ENCODE data around the gene NUDT21. TPM values are rescaled to one million over a fixed set of nuclear protein-coding genes. Genes with fewer than 3 reads are reported as not detected.
"Not testable (repeated sequence)": the region's sequence is repeated elsewhere in the genome, so short reads cannot be mapped to it uniquely, and the experiment has no call there.

Gene NUDT21
- total and polyA plus RNA-seq, 7 donors: 16.9 to 52.4 (median 41.1) TPM

- no peaks in the 10 kb centered on the region for H3K27me3 ChIP-seq (ENCODE audit: insufficient read depth in 3 of 3, low read length in 2 of 3)
- ATAC-seq (no peak), DNase-seq (no peak)
- no peak for TF ChIP-seq CTCF (IDR thresholded peaks at IDR 0.05)
- H3K4me1 ChIP-seq: peaks cover 10% of the 10 kb centered on the region
- WGBS, 3 donors: 90 to 95% (median 94%) methylated on average over 3 of the region's 3 CpGs
- no peak overlapping the region for H3K4me3 ChIP-seq
- peaks cover 5 to 85% of the 10 kb centered on the region in 2 donors for H3K36me3 ChIP-seq (ENCODE audit: insufficient read depth in 1 of 2, low read depth in 1 of 2)
- intact Hi-C loops (cut with DNase I): no loop called here
- H3K9me3 ChIP-seq: no peaks in the 10 kb centered on the region
- H3K27ac ChIP-seq: no peak overlapping the region
Measured at GRCh38 chr16:56387396-56387795, 63.7 kb downstream of the NUDT21 start.

DNA sequence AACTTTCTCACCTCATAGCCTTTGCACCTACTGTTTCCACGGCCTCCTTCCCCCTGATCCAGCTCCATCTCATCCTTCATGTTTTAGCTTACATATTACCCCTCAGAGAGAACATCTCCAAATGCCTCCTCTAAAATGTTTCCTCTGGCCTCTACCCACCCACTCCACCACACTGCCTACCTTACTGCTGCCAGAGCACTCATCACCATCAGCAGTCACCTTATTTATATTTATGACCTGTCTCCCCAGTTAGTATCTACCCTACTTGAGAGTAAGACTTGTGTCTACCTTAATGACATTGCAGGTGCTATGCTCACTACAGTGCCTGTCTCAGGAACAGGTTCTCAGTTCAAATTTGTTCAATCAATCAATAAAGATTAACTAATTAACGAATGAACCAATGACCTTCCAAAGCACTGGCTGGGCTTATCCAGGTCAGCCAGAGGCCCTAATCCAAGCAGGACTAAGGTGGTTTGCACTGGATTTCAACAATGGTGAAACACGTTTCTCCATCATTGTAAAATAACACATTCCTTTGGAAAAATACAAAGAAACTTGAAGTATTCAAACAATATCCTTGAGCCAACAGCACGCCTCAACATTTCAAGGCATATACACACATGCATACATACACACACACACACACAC lies 66.9 kb downstream of the NUDT21 start:
- TF ChIP-seq CTCF (IDR thresholded peaks at IDR 0.05): no peak
- Histone ChIP-seq H3K36me3 (ENCODE audit: insufficient read depth in 1 of 2, low read depth in 1 of 2) (peaks cover 5 to 96% of the 10 kb centered on the region in 2 donors), H3K4me1 (peaks cover 3% of the 10 kb centered on the region), H3K27ac (no peak overlapping the region), H3K9me3 (no peaks in the 10 kb centered on the region), H3K4me3 (no peak overlapping the region), H3K27me3 (ENCODE audit: insufficient read depth in 3 of 3, low read length in 2 of 3) (no peaks in the 10 kb centered on the region)
- DNase-seq (no peak), ATAC-seq (no peak)
- WGBS, 3 donors: 94 to 96% (median 95%) methylated on average over 4 of the region's 4 CpGs
- intact Hi-C loops (cut with DNase I): no loop called here

- Histone ChIP-seq H3K27ac (no peak overlapping the region), H3K27me3 (ENCODE audit: insufficient read depth in 3 of 3, low read length in 2 of 3) (no peaks in the 10 kb centered on the region), H3K9me3 (no peaks in the 10 kb centered on the region), H3K4me1 (no peaks in the 10 kb centered on the region), H3K4me3 (no peak overlapping the region), H3K36me3 (ENCODE audit: insufficient read depth in 1 of 2, low read depth in 1 of 2) (peaks cover 0 to 92% of the 10 kb centered on the region in 2 donors)
- 75 to 87% (median 83%) methylated on average over 5 of the region's 5 CpGs for WGBS, 3 donors
- ATAC-seq: peak in 3 of 4 donors; percentile 44 to 67 (median 47)
- intact Hi-C loops (cut with DNase I): no loop called here
- no peak for TF ChIP-seq CTCF (IDR thresholded peaks at IDR 0.05)
- no peak for DNase-seq
Measured at GRCh38 chr16:56382901-56383355, 68.2 kb downstream of the NUDT21 start.

DNA sequence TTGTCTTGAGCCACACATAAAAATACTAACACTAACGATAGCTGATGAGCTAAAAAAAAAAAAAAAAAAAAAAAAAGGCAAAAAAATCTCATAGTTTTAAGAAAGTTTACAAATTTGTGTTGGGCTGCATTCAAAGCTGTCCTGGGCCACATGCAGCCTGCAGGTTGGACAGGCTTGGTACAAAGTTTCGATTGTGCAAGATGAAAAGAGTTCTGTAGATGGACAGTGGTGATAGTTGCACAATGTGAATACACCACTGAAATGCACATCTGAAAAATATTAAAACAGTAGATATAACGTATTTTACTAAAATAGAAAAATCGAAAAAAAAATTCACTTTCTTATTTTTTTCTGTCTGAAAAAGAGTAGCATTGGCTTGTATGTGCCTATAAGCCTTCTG lies 68.7 kb downstream of the NUDT21 start:
- WGBS, 3 donors: 95 to 96% (median 95%) methylated on average over 4 of the region's 4 CpGs
- Histone ChIP-seq H3K36me3 (ENCODE audit: insufficient read depth in 1 of 2, low read depth in 1 of 2) (peaks cover 0 to 87% of the 10 kb centered on the region in 2 donors), H3K9me3 (no peaks in the 10 kb centered on the region), H3K4me3 (no peak overlapping the region), H3K27me3 (ENCODE audit: insufficient read depth in 3 of 3, low read length in 2 of 3) (no peaks in the 10 kb centered on the region), H3K27ac (no peak overlapping the region), H3K4me1 (no peaks in the 10 kb centered on the region)
- DNase-seq (no peak), ATAC-seq (peak in 1 of 4 donors; percentile 22)
- intact Hi-C loops (cut with DNase I): no loop called here
- no peak for TF ChIP-seq CTCF (IDR thresholded peaks at IDR 0.05)

GRCh38 chr16:56380778-56381485 lies 70.2 kb downstream of the NUDT21 start:
- intact Hi-C loops (cut with DNase I); H3K9me3 ChIP-seq: not testable (repeated sequence)
- peaks cover 0 to 74% of the 10 kb centered on the region in 2 donors for H3K36me3 ChIP-seq (ENCODE audit: insufficient read depth in 1 of 2, low read depth in 1 of 2)

More at GRCh38 chr16:56380778-56381485, 70.2 kb downstream of the NUDT21 start:
- not testable (repeated sequence) for DNase-seq; H3K27me3 ChIP-seq (ENCODE audit: insufficient read depth in 3 of 3, low read length in 2 of 3); H3K27ac ChIP-seq; H3K4me3 ChIP-seq; ATAC-seq; H3K4me1 ChIP-seq
- 97 to 99% (median 97%) methylated on average over 3 of the region's 3 CpGs for WGBS, 3 donors

Data from psoas muscle (tissue), 8 donors.